Osteocyte (in vitro differentiated cells): ENCODE data around the gene PIN4. TPM values are rescaled to one million over a fixed set of nuclear protein-coding genes. Genes with fewer than 3 reads are reported as not detected.

Experiments used
- DNase-seq: peaks from one replicate; pipeline ENCODE4 v3.0.0; 2021; ENCODE audit warnings: mixed read lengths; ENCODE audit not compliant: unreplicated experiment; ENCODE audit errors: extremely low spot score
- H3K27ac Mint-ChIP-seq: one replicate; pipeline ENCODE4 v1.8.0; 2021; ENCODE audit warnings: mild to moderate bottlenecking, mixed read lengths; ENCODE audit not compliant: unreplicated experiment
- H3K27me3 Mint-ChIP-seq: one replicate; pipeline ENCODE4 v1.8.0; 2021; ENCODE audit warnings: mixed read lengths; ENCODE audit not compliant: unreplicated experiment
- H3K36me3 Mint-ChIP-seq: one replicate; pipeline ENCODE4 v1.8.0; 2021; ENCODE audit warnings: mixed read lengths; ENCODE audit not compliant: unreplicated experiment
- H3K4me1 Mint-ChIP-seq: one replicate; pipeline ENCODE4 v1.8.0; 2021; ENCODE audit warnings: mixed read lengths; ENCODE audit not compliant: unreplicated experiment
- H3K4me3 Mint-ChIP-seq: one replicate; pipeline ENCODE4 v1.8.0; 2021; ENCODE audit warnings: mild to moderate bottlenecking, moderate library complexity, mixed read lengths; ENCODE audit not compliant: unreplicated experiment
- H3K9me3 Mint-ChIP-seq: one replicate; pipeline ENCODE4 v1.8.0; 2021; ENCODE audit warnings: mixed read lengths; ENCODE audit not compliant: unreplicated experiment
- CTCF ChIP-seq: fragments of 200-600 bp; sonication (generic); IDR thresholded peaks from 2 replicates; pipeline ENCODE4 v1.5.0; 2021; ENCODE audit warnings: antibody characterized with exemption, mild to moderate bottlenecking, moderate library complexity
- total RNA-seq: library from RNA; stranded (reverse); gene quantifications from 2 replicates; pipeline ENCODE4 v1.2.1, GENCODE V29; 2021

The PIN4 gene
- total RNA-seq, 1 donor from 2014 or later, result 12.1 TPM

- Mint-ChIP-seq H3K36me3 (no peaks in the 10 kb centered on the region), H3K27me3 (no peaks in the 10 kb centered on the region), H3K4me1 (peaks cover 12% of the 10 kb centered on the region), H3K9me3 (no peaks in the 10 kb centered on the region), H3K27ac (no peak overlapping the region), H3K4me3 (no peak overlapping the region)
- TF ChIP-seq CTCF, result no peak
- no peak for DNase-seq
Observed at GRCh38 chrX:72247206-72247942, 65.8 kb downstream of the PIN4 start.

Other genes starting within 250 kb of the PIN4 start
- gene RTL5, start 49.8 kb upstream of the PIN4 start, total RNA-seq, result 19.5 and 19.9 TPM in 2 replicates
- gene ERCC6L, start 57.3 kb downstream of the PIN4 start, total RNA-seq, result 1.1 and 1.3 TPM in 2 replicates
- gene RPS4X, start 95.5 kb downstream of the PIN4 start, total RNA-seq, result 1,562 and 1,587 TPM in 2 replicates
- 1.1 TPM in 1 of 2 replicates, not detected in the other for gene CITED1, start 124.2 kb downstream of the PIN4 start, total RNA-seq